K562 (cell line): ENCODE data around the gene MEGF10.

Experiments
- ARHGAP35 ChIP-seq: fragments of 450-650 bp; IDR thresholded peaks from 2 replicates; pipeline ENCODE4 v1.6.1; 2018; ENCODE audit not compliant: partially characterized antibody
- ARID3A ChIP-seq: IDR thresholded peaks from 2 replicates; pipeline ENCODE4 v1.6.1; 2012; ENCODE audit warnings: low read depth, low read length, improper control_type of control experiment, borderline replicate concordance
- CHD2 ChIP-seq: IDR thresholded peaks from 2 replicates; pipeline ENCODE4 v1.6.1; 2011; ENCODE audit warnings: low read depth, low read length
- CTCF ChIP-seq, 3 experiments: IDR thresholded peaks in 2 of 3; conservative IDR thresholded peaks in 1 of 3; 2 replicates each; pipeline ENCODE4 v1.5.1; 2011 to 2012; ENCODE audit warnings: low read length in 3 of 3, mild to moderate bottlenecking in 3 of 3, control low read depth in 2 of 3, improper control_type of control experiment in 1 of 3, inconsistent platforms in 1 of 3, low read depth in 1 of 3, mixed read lengths in 1 of 3, moderate library complexity in 1 of 3; ENCODE audit not compliant: insufficient read depth in 2 of 3
- E2F6 ChIP-seq, 2 experiments: IDR thresholded peaks; 2 replicates each; pipeline ENCODE4 v1.6.1; 2011; ENCODE audit warnings: borderline replicate concordance in 1 of 2, control low read depth in 1 of 2, low read depth in 1 of 2, low read length in 1 of 2, mild to moderate bottlenecking in 1 of 2, mixed read lengths in 1 of 2, moderate library complexity in 1 of 2; ENCODE audit not compliant: insufficient read depth in 1 of 2, insufficient read length in 1 of 2, poor library complexity in 1 of 2, severe bottlenecking in 1 of 2; ENCODE audit errors: extremely low read depth in 1 of 2
- GATA2 ChIP-seq: sonication (generic); formaldehyde crosslinking; IDR thresholded peaks from 2 replicates; pipeline ENCODE4 v1.4.0; 2020; ENCODE audit warnings: mild to moderate bottlenecking, missing genetic modification reagents
- KAT2B ChIP-seq: IDR thresholded peaks from one replicate; pipeline ENCODE4 v1.6.1; 2012; ENCODE audit warnings: low read depth, mild to moderate bottlenecking, control low read depth, inconsistent platforms, low read length, moderate library complexity
- NFATC3 ChIP-seq: fragments of 450-650 bp; IDR thresholded peaks from 2 replicates; pipeline ENCODE4 v1.6.1; 2017; ENCODE audit warnings: mild to moderate bottlenecking
- NFE2L1 ChIP-seq: fragments of 450-650 bp; IDR thresholded peaks from 2 replicates; pipeline ENCODE4 v1.6.1; 2016; ENCODE audit warnings: missing genetic modification characterization, low read depth, mild to moderate bottlenecking, missing compliant biosample characterization, moderate library complexity, borderline replicate concordance
- NFYB ChIP-seq: IDR thresholded peaks from 2 replicates; pipeline ENCODE4 v1.6.1; 2011; ENCODE audit warnings: mild to moderate bottlenecking, moderate library complexity; ENCODE audit not compliant: insufficient read length; ENCODE audit errors: extremely low read depth
- POLR3A ChIP-seq: IDR thresholded peaks from 2 replicates; pipeline ENCODE4 v1.6.1; 2011; ENCODE audit warnings: borderline replicate concordance, mild to moderate bottlenecking, moderate library complexity; ENCODE audit not compliant: insufficient read length, insufficient read depth; ENCODE audit errors: extremely low read depth
- ZBTB43 ChIP-seq: sonication (generic); formaldehyde crosslinking; IDR thresholded peaks from 2 replicates; pipeline ENCODE4 v1.8.0; 2023; ENCODE audit warnings: mild to moderate bottlenecking, missing genetic modification reagents
- ZNF696 ChIP-seq: fragments of 250-450 bp; sonication (Bioruptor Pico); conservative IDR thresholded peaks from 2 replicates; pipeline ENCODE4 v1.4.0; 2020; ENCODE audit warnings: mild to moderate bottlenecking, moderate library complexity

GRCh38 chr5:127428276-127428675 lies 137.7 kb downstream of the MEGF10 start:
- no peak for TF ChIP-seq CTCF (IDR thresholded peaks at IDR 0.05 in 2 of 3, conservative IDR thresholded peaks at IDR 0.05 in 1 of 3; ENCODE audit: insufficient read depth in 2 of 3, low read depth in 1 of 3, low read length in 3 of 3)
- TF ChIP-seq POLR3A, result no peak
- TF ChIP-seq NFE2L1 (tag), result no peak
- no peak for TF ChIP-seq ARHGAP35
- no peak for TF ChIP-seq CHD2
- no peak for TF ChIP-seq E2F6 (IDR thresholded peaks at IDR 0.05; ENCODE audit: borderline replicate concordance in 1 of 2, extremely low read depth in 1 of 2, insufficient read depth in 1 of 2, insufficient read length in 1 of 2, low read depth in 1 of 2, low read length in 1 of 2, poor library complexity in 1 of 2, severe bottlenecking in 1 of 2)
- no peak for TF ChIP-seq ZNF696 (CRISPR knock-in tag)
- TF ChIP-seq NFATC3, result no peak
- no peak for TF ChIP-seq GATA2 (CRISPR knock-in tag)
- TF ChIP-seq NFYB, result no peak
- TF ChIP-seq KAT2B, result no peak
- no peak for TF ChIP-seq ARID3A
- no peak for TF ChIP-seq ZBTB43
